ENCODE data around the gene KDELR3. TPM values are rescaled to one million over a fixed set of nuclear protein-coding genes. Genes with fewer than 3 reads are reported as not detected.
A peak's percentile ranks its signal among the peaks of the same experiment; 100 is the strongest.

The KDELR3 gene
- total and polyA plus RNA-seq, 2 of the 8 experiments (the other 6 are each of a cell fraction or from before 2014, with no cell fraction given) = 7.9 to 13.0 TPM

DNA sequence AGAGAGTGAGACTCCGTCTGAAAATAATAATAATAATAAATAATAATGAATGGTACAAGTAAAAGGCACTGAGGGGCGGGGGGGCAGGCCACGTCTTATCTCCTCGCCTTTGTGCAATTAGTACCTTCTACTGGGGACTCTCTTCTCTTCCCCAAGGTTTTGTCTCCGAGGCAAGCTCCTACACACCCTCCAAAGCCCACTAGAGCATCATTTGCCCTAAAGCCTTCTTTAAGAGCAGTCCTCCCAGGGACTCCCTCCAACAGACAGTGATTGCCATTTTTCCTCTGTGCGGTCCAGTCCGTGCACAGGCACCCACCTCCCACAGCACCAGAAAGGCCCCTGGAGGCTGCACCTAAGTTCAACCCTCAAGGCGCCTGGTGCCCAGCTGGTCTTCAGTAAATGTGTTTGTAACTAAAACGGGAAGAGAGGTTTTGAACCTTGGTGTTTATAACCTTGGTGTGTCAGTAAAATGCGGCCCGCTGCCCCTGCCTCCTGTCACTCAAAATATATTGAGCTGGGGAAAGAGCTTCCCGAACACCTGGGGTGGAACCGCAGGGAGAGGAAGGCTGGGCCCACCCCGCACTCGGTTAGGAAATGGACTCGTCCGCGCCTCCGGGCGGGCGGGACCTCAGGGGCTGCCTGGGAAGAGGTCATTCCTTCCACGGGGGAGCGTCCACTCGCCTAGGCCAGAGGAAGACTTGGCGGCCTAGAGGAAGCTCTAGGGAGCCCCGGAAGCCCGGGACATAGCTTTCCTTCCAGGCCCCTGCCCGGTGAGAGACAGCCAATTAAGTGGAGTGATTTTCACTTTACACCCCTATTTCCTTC, 4.7 kb upstream of the KDELR3 start (continued):
- TF ChIP-seq SP1 (IDR thresholded peaks at IDR 0.05; ENCODE audit: low read depth, low read length) = peak; percentile 98
- TF ChIP-seq, protein P1, sequence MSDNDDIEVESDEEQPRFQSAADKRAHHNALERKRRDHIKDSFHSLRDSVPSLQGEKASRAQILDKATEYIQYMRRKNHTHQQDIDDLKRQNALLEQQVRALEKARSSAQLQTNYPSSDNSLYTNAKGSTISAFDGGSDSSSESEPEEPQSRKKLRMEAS (IDR thresholded peaks at IDR 0.05) = peak; percentile 47; the same call in 1 of the 2 replicates
- peak; percentile 64; the same call in 1 of the 2 replicates for TF ChIP-seq RFX5 (IDR thresholded peaks at IDR 0.05; ENCODE audit: borderline replicate concordance, low read depth, low read length)
- TF ChIP-seq RBBP5 (IDR thresholded peaks at IDR 0.05; ENCODE audit: borderline replicate concordance, low read depth, low read length) = no peak
- TF ChIP-seq CHD1 (IDR thresholded peaks at IDR 0.05; ENCODE audit: low read depth, low read length) = peak; percentile 91
- peak in 1 of 2 experiments; percentile 97; a peak in 2 of 3 replicates for TF ChIP-seq EP300 (IDR thresholded peaks at IDR 0.05; ENCODE audit: borderline replicate concordance in 1 of 2, low read depth in 2 of 2, low read length in 2 of 2)
